Stimulated activated CD8-positive, alpha-beta memory T cell treated with anti-CD3 and anti-CD28 coated beads, Interleukin-7, amount 100 ng/mL, for 4 hours (primary cell): Measurements from ENCODE around the gene IL36B.

Experiments used
- DNase-seq, 2 donors: peaks; one replicate each; pipeline ENCODE4 v3.0.0-alpha.2; 2020; ENCODE audit warnings: low read depth in 2 of 2

IL36B gene

GRCh38 chr2:113011108-113011507 lies 41.6 kb downstream of the IL36B start:
- no peak for DNase-seq

- DNase-seq = no peak
Observed at GRCh38 chr2:113010088-113010487, 42.6 kb downstream of the IL36B start.

DNA sequence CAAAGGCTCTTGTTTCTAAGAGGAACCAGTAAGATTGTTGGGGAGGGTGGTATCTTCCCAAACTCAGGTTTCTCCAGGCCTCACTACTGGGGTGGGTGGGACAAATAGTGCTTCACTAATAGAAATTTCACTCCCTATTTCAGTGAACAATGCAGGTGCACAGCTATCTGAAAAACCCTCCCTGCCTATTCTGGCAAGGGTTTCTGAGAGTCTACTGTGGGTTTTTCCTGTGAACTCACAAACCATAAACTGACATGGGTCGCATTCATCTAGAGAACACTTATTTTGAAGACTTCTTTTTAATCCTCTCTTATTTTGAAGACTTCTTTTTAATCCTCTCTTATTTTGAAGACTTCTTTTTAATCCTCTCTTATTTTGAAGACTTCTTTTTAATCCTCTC lies 43.0 kb downstream of the IL36B start:
- DNase-seq = no peak

DNA sequence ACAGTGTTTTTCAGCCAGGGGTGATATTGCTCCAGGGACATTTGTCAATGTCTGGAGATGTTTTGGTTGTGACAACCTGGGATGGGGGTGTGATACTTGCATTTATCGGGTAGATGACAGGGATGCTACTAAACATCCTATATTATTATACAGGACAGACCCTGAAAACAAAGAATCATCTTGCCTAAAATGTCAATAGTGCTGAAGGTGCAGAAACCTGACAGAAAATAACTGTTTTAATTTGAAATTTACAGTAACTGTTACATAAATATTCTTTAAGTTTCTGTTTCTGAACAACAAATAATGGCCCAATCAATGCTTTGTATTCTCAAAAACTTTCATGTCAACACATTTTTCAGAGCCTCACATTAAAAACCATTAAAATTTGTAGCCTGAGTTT lies 45.4 kb downstream of the IL36B start:
- DNase-seq = no peak

GRCh38 chr2:113005030-113005509 lies 47.6 kb downstream of the IL36B start, which contains the start of gene IL36A:
Gene IL36A (plus strand): TSS chr2:113005459. CDS start chr2:113005872, 413 bp downstream.
- no peak for DNase-seq

DNA sequence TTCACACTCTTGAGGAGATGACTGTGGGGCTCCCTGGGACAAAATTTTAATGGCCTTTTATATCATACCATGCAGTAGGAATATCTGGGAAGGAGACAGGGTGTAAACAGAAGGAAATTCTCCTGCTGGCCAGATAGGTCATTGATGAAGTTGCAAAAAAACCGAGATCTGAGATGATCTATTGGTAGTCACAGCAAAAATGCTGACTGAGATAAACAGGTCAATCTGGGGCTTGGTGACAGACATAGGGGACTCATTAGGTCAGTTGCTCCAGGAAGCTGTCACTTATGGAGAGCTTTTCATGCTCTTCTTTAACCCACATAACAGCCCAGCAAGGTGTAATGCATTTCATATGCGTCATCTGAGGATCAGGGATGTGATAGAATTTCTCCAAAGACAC lies 50.0 kb downstream of the IL36B start:
- DNase-seq = no peak

GRCh38 chr2:113000436-113000835 lies 52.2 kb downstream of the IL36B start:
- no peak for DNase-seq

DNA sequence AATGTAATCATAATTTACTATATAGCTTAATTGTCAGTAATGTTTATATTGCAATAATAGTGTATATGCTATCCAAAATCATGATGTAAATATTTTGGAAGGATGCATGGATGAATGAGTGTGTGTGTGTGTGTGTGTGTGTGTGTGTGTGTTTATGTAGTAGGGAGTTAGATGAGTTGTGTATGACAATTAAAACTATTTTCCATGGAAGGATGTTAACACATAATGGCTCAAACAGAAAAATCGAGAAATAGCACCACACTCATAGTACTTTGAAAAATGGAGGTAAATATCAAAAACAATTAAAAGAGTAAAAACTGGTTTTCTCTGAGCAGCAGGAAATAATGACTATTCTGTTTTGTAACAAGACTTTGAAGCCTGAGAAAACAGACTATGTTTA lies 55.5 kb downstream of the IL36B start:
- no peak for DNase-seq

DNA sequence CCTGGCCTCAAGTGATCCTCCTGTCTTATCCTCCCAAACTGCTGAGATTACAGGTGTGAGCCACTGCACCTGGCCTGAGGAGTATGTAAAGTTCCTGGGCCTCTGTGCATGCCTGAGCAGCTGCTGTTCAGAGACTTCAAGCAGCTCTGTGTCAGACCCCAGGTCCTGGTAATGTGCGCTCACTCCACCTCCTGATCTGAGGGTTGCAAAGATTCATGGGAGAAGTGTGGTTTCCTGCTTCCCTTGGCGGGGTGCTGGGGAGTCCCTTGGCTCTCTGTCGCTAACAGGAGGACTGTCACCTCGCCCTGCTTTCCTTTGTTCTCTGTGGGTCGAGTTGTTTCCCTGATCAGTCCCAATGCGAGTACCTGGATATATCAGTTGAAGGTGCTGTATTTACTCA lies 56.0 kb downstream of the IL36B start:
- peak; percentile 36 to 38 for DNase-seq

GRCh38 chr2:112995346-112995920 lies 57.2 kb downstream of the IL36B start:
- no peak for DNase-seq

DNA sequence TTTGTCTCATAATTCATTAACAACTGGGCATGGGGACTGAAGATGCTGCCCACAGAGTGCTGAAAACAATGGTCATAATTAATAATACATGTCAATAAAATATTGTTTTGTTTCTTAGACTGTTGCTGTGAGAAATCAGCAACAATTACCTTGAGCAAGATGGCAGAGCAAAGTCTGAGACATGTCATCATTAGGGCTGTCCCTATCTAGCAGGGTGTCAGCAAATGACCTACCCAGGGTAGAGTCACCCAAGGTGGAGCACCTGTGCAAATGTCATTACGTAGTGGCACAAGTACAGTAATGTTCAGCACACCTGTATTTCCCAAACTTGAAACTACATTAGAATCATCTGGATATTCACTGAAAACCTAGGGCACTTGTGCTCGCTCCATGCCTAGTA lies 58.0 kb downstream of the IL36B start:
- DNase-seq = no peak

DNA sequence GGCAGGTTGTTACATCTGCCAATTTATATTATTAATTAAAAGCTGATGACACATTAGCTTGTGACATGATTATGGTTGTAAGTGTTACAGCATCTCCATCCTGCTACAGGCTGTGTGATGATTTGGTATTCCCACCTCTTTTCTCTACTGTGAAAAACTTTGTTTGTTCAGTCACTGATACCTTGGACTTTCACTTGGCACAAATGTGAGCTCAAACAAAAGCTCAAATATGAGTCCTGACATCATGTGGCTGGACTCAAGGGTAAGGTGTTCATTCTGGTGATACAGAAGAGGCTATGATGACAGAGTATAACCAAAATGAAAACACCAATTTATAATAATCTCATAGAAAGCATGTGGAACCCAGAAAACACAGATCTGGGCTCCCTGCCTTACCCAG lies 58.8 kb downstream of the IL36B start:
- DNase-seq = no peak

GRCh38 chr2:112989611-112990010 lies 63.1 kb downstream of the IL36B start:
- no peak for DNase-seq

DNA sequence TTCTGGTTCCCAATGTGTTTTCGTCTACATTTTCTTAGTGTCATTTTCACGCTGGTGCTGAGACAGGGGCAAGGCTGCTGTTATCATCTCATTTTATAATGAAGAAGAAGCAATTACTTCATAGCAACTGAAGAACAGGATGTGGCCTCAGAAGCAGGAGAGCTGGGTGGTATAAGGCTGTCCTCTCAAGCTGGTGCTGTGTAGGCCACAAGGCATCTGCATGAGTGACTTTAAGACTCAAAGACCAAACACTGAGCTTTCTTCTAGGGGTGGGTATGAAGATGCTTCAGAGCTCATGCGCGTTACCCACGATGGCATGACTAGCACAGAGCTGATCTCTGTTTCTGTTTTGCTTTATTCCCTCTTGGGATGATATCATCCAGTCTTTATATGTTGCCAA lies 67.6 kb downstream of the IL36B start:
- DNase-seq = no peak

DNA sequence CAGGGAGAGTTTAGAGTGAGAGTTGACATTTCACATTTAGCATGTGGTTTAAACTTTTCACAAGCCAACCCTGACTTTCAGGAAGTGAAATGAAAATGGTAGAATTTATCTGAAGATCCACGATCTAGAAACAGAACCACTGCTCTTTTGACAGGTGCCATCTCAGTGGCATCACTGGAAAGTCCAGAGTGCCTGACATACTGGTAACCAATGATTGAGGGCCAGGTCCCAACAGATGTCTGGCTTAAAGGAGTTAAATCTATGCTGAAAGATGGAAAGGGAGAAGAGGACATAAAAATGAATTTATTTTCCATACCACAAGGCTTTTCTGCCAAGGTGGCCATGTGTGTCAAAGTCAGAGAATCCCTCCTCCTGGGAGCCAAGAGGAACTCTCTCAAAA lies 72.1 kb downstream of the IL36B start:
- DNase-seq = no peak

GRCh38 chr2:112979731-112980130 lies 72.9 kb downstream of the IL36B start:
- DNase-seq = no peak

- no peak for DNase-seq
Observed at GRCh38 chr2:112977559-112978056, 75.1 kb downstream of the IL36B start, which contains the start of gene IL36G. Gene IL36G (plus strand): TSS chr2:112978006. CDS start chr2:112978639, 633 bp downstream.
